HS-27A (cell line): ENCODE measurements around the gene SAT2.
"Not testable (repeated sequence)": the region's sequence is repeated elsewhere in the genome, so short reads cannot be mapped to it uniquely, and the experiment has no call there.

Source experiments
- DNase-seq: peaks from one replicate; pipeline ENCODE4 v3.0.0-alpha.2; 2012; ENCODE audit warnings: low read depth, missing footprints

Gene SAT2

GRCh38 chr17:7627250-7628121, at the start of gene SAT2:
SAT2 (minus strand) TSS chr17:7627821; CDS start chr17:7627635, 186 bp downstream.
- peak; percentile 56 for DNase-seq

GRCh38 chr17:7676533-7676932, 48.9 kb upstream of the SAT2 start:
- no peak for DNase-seq

GRCh38 chr17:7674934-7675333, 47.3 kb upstream of the SAT2 start:
- DNase-seq = no peak

- no peak for DNase-seq
These were observed 45.6 kb upstream of the SAT2 start for GRCh38 chr17:7673239-7673638.

- DNase-seq = no peak
These were observed 40.9 kb upstream of the SAT2 start for GRCh38 chr17:7668482-7668881.

GRCh38 chr17:7667656-7668406, 40.2 kb upstream of the SAT2 start:
- DNase-seq = no peak

GRCh38 chr17:7656958-7657609, 29.5 kb upstream of the SAT2 start:
- no peak for DNase-seq

- DNase-seq = no peak
These were observed 27.9 kb upstream of the SAT2 start for GRCh38 chr17:7655541-7655840.

GRCh38 chr17:7654832-7655540, 27.4 kb upstream of the SAT2 start:
- DNase-seq = no peak

- no peak for DNase-seq
These were observed 25.1 kb upstream of the SAT2 start for GRCh38 chr17:7652388-7653356.

- DNase-seq = no peak
These were observed 24.2 kb upstream of the SAT2 start for GRCh38 chr17:7651665-7652387.

GRCh38 chr17:7651097-7651664, 23.6 kb upstream of the SAT2 start:
- no peak for DNase-seq

- DNase-seq = no peak
These were observed 23.0 kb upstream of the SAT2 start, which contains the start of gene ATP1B2 for GRCh38 chr17:7650509-7651096. ATP1B2 (plus strand) TSS chr17:7650926; CDS start chr17:7651519, 593 bp downstream.

- DNase-seq = no peak
These were observed 19.4 kb upstream of the SAT2 start for GRCh38 chr17:7647018-7647417.

GRCh38 chr17:7646457-7646856, 18.8 kb upstream of the SAT2 start:
- no peak for DNase-seq

- no peak for DNase-seq
These were observed 17.2 kb upstream of the SAT2 start for GRCh38 chr17:7644775-7645174.

- DNase-seq = not testable (repeated sequence)
These were observed 14.0 kb upstream of the SAT2 start for GRCh38 chr17:7641635-7642034.

GRCh38 chr17:7640783-7641182, 13.2 kb upstream of the SAT2 start:
- no peak for DNase-seq

GRCh38 chr17:7636163-7636562, 8.5 kb upstream of the SAT2 start:
- DNase-seq = no peak

GRCh38 chr17:7634384-7634783, 6.8 kb upstream of the SAT2 start:
- DNase-seq = no peak
